Measurements from ENCODE around the gene WDR18. TPM values are rescaled to one million over a fixed set of nuclear protein-coding genes. Genes with fewer than 3 reads are reported as not detected.

Gene WDR18
- total RNA-seq, 1 donor from 2014 or later = 65.4 TPM

DNA sequence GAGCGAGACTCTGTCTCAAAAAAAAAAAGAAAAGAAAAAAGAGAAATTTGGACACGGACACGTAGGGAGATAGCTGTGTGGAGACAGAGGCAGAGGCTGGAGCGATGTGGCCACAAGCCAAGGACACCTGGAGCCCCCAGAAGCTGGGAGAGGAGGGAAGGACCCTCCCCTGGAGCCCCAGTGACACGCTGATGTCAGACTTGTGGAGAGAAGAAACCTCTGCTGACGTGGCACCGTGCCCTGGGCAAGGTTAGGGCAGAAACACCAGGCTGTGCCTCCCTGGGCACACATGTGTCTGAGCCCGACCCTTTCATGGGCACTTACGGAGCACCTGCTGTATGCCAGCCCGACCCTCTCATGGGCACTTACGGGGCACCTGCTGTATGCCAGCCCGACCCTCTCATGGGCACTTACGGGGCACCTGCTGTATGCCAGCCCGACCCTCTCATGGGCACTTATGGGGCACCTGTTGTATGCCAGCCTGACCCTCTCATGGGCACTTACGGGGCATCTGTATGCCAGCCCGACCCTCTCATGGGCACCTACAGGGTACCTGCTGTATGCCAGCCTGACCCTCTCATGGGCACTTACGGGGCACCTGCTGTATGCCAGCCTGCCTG lies 40.5 kb upstream of the WDR18 start:
- DNase-seq (ENCODE audit: extremely low spot score, unreplicated experiment) = no peak
- H3K9me3 Mint-ChIP-seq = no peaks in the 10 kb centered on the region
- H3K4me1 Mint-ChIP-seq (ENCODE audit: unreplicated experiment) = peaks cover 17% of the 10 kb centered on the region
- peaks cover 16% of the 10 kb centered on the region for H3K36me3 Mint-ChIP-seq
- TF ChIP-seq, protein P1, sequence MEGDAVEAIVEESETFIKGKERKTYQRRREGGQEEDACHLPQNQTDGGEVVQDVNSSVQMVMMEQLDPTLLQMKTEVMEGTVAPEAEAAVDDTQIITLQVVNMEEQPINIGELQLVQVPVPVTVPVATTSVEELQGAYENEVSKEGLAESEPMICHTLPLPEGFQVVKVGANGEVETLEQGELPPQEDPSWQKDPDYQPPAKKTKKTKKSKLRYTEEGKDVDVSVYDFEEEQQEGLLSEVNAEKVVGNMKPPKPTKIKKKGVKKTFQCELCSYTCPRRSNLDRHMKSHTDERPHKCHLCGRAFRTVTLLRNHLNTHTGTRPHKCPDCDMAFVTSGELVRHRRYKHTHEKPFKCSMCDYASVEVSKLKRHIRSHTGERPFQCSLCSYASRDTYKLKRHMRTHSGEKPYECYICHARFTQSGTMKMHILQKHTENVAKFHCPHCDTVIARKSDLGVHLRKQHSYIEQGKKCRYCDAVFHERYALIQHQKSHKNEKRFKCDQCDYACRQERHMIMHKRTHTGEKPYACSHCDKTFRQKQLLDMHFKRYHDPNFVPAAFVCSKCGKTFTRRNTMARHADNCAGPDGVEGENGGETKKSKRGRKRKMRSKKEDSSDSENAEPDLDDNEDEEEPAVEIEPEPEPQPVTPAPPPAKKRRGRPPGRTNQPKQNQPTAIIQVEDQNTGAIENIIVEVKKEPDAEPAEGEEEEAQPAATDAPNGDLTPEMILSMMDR (conservative IDR thresholded peaks at IDR 0.05) = no peak
- no peak overlapping the region for H3K27ac Mint-ChIP-seq
- H3K4me3 Mint-ChIP-seq = no peak overlapping the region
- no peaks in the 10 kb centered on the region for H3K27me3 Mint-ChIP-seq

DNA sequence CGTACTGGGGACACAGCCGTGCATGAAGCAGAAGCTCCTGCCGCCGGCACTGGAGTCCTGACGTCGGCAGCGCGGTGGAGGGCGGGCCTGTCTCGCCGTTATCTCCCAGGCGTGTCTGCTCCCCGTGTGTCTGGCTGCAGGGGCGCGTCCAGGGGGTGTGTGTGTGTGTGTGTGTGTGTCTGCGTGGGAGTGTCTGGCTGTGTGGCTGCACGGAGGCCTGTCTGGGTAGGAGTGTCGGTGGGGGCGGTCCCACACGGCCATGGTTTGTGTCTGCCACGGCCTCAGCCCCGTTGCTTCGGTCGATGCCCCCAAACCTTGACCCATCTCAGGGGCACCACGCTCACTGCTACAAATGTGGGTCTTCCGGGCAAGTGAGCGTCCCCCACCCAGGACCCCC lies 40.0 kb upstream of the WDR18 start:
- H3K27ac Mint-ChIP-seq = no peak overlapping the region
- TF ChIP-seq, protein P1 (conservative IDR thresholded peaks at IDR 0.05) = no peak
- H3K27me3 Mint-ChIP-seq = no peaks in the 10 kb centered on the region
- H3K9me3 Mint-ChIP-seq = no peaks in the 10 kb centered on the region
- H3K4me1 Mint-ChIP-seq (ENCODE audit: unreplicated experiment) = peaks cover 17% of the 10 kb centered on the region
- peaks cover 16% of the 10 kb centered on the region for H3K36me3 Mint-ChIP-seq
- DNase-seq (ENCODE audit: extremely low spot score, unreplicated experiment) = no peak
- H3K4me3 Mint-ChIP-seq = peak overlapping the region; percentile 39

DNA sequence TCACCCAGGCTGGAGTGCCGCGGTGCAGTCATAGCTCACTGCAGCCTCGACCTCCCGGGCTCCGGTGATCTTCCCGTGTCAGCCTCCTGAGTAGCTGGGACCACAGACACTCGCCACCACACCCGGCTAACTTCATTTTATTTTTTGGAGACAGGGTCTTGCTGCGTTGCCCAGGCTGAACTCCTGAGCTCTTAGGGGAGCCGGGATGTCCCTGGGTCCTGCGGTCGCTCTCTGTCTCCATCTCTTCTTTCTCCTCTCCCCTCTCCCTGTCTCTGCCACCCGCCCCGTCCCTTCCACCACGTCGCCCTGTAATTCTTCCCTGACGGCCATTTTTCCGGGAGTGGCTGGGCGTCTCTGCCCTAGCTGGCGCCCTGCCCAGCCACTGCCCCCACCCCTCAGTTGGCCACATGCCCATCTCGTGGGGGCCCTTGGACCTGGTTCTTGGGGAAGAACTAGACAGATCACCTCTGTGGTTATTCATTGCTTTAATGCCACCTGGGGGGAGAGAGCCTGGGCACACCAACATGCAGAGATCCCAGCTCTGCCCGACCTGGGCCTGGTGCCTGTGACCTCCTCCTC lies 39.4 kb upstream of the WDR18 start:
- peak; percentile 70 for DNase-seq (ENCODE audit: extremely low spot score, unreplicated experiment)
- Mint-ChIP-seq H3K36me3 (peaks cover 11% of the 10 kb centered on the region), H3K9me3 (no peaks in the 10 kb centered on the region), H3K27ac (peak overlapping the region; percentile 46), H3K4me1 (ENCODE audit: unreplicated experiment) (peaks cover 12% of the 10 kb centered on the region), H3K4me3 (no peak overlapping the region), H3K27me3 (no peaks in the 10 kb centered on the region)
- TF ChIP-seq, protein P1 (conservative IDR thresholded peaks at IDR 0.05) = no peak

DNA sequence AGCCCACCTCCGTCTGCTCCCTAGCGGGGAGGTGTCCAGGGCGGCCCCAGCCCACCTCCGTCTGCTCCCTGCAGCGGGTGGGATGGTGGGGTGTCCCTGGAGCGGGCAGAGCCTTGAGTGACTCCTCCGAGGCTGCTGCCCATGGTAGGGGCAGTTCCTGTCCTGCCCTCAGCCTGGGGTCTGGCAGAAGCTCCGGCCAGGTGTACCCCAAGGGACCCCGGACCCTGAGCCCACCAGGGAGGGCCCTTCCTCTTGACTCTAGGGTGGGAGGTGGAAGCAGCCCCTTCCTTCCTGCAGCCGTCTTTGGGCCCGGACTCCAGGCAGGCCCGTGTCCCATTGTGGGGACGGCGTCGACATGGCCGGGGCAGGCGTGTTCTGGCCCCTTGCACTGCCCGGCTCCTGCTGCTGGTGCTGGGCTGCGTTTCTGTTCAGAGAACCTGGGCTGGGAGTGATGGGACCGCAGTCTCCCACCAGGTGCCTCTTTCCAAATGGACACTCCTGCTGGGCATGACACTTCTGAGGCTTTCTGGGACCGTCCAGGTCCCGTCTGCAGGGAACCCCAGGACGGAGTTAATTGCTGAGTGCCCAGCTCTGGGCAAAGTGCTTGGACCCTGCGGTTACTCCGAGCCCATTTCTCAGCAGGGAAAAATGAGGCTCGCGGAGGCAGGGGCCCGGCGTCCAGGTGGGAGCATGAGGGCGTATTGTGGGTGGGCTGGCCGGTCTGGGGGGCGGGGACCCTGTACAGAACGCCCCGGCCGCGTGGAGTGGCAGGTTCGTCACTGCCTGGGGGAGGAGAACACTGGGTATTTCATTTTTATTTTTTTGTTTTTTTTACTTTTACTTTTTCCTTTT lies 38.5 kb upstream of the WDR18 start:
- no peaks in the 10 kb centered on the region for H3K27me3 Mint-ChIP-seq
- peaks cover 6% of the 10 kb centered on the region for H3K4me1 Mint-ChIP-seq (ENCODE audit: unreplicated experiment)
- H3K9me3 Mint-ChIP-seq = no peaks in the 10 kb centered on the region
- TF ChIP-seq, protein P1 (conservative IDR thresholded peaks at IDR 0.05) = no peak
- DNase-seq (ENCODE audit: extremely low spot score, unreplicated experiment) = no peak
- peaks cover 4% of the 10 kb centered on the region for H3K36me3 Mint-ChIP-seq
- H3K4me3 Mint-ChIP-seq = no peak overlapping the region
- peak overlapping the region; percentile 46 for H3K27ac Mint-ChIP-seq

DNA sequence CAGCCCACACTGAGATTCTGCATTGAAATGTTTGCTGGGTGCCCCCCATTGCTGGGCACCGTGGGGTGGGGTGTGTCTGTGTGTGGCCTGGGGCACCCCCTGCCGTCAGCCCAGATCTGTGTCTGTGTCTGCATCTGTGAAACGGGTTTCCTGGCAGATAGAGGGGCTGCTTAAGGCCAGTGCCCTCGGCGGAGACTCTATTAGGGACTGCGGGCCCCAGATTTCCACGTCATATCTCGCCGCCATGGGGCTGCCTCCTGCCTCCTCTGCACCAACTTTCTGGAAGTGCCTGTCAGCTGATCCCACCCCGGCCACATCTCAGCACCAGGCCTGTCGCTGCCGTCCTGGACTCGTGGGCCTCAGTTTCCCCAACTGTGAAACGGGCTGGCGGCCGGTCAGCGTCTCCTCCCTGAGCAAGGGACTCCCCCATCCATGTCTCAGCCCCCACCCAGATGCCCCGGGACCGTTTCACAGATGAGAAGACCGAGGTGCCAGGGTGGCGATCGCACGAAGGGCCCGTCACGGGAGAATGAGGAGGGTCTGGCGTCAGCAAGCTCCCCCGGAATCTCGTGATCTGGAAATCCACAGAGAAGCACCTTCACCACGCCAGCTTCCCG lies 36.9 kb upstream of the WDR18 start:
- no peak overlapping the region for H3K4me3 Mint-ChIP-seq
- H3K4me1 Mint-ChIP-seq (ENCODE audit: unreplicated experiment) = no peaks in the 10 kb centered on the region
- no peaks in the 10 kb centered on the region for H3K36me3 Mint-ChIP-seq
- H3K27me3 Mint-ChIP-seq = no peaks in the 10 kb centered on the region
- no peak overlapping the region for H3K27ac Mint-ChIP-seq
- DNase-seq (ENCODE audit: extremely low spot score, unreplicated experiment) = peak; percentile 64
- TF ChIP-seq, protein P1 (conservative IDR thresholded peaks at IDR 0.05) = no peak
- H3K9me3 Mint-ChIP-seq = no peaks in the 10 kb centered on the region
